Gastrocnemius medialis (tissue), 4 donors: Measurements from ENCODE around the gene TNXB. TPM values are rescaled to one million over a fixed set of nuclear protein-coding genes. Genes with fewer than 3 reads are reported as not detected.
"Not testable (repeated sequence)": the region's sequence is repeated elsewhere in the genome, so short reads cannot be mapped to it uniquely, and the experiment has no call there.

ENCODE experiments used
- ATAC-seq, 2 donors: fragments of 150-250 bp; one replicate each; pipeline ENCODE4 v1.9.1; 2016
- DNase-seq, 2 donors: peaks; one replicate each; pipeline ENCODE4 v3.0.0-alpha.2; 2019
- H3K27ac ChIP-seq, 4 donors: fragments of 200-600 bp; sonication (generic); 1 replicate in 1 of 4; 2 replicates in 3 of 4; pipeline ENCODE4 v1.5.1; 2016 to 2018; ENCODE audit warnings: mild to moderate bottlenecking in 2 of 4, moderate library complexity in 1 of 4
- H3K27me3 ChIP-seq, 3 donors: fragments of 200-600 bp; sonication (generic) in 2 of 3; 1 replicate in 1 of 3; 2 replicates in 2 of 3; pipeline versions ENCODE4 v1.5.1 to v1.6.0; 2016 to 2019; ENCODE audit warnings: mild to moderate bottlenecking in 1 of 3, moderate library complexity in 1 of 3
- H3K36me3 ChIP-seq, 2 donors: fragments of 200-600 bp; sonication (generic) in 1 of 2; one replicate each; pipeline ENCODE4 v1.5.1; 2017 to 2018
- H3K4me1 ChIP-seq, 2 donors: fragments of 200-600 bp; sonication (generic) in 1 of 2; one replicate each; pipeline ENCODE4 v1.5.1; 2016 to 2017; ENCODE audit warnings: mild to moderate bottlenecking in 2 of 2
- H3K4me3 ChIP-seq, 4 donors: fragments of 200-600 bp; sonication (generic) in 3 of 4; 1 replicate in 1 of 4; 2 replicates in 3 of 4; pipeline ENCODE4 v1.5.1; 2016 to 2019; ENCODE audit warnings: mild to moderate bottlenecking in 2 of 4
- H3K9me3 ChIP-seq, 3 donors: fragments of 200-600 bp; sonication (generic) in 2 of 3; 1 replicate in 1 of 3; 2 replicates in 2 of 3; pipeline ENCODE4 v1.5.1; 2016 to 2019
- CTCF ChIP-seq, 5 experiments: fragments of 450-650 bp in 3 of 5; fragments of 200-600 bp in 2 of 5; sonication (generic) in 2 of 5; IDR thresholded peaks in 4 of 5; conservative IDR thresholded peaks in 1 of 5; 1 replicate in 4 of 5; 2 replicates in 1 of 5; pipeline ENCODE4 v1.5.1; 2016 to 2019; ENCODE audit warnings: antibody characterized with exemption in 5 of 5, mild to moderate bottlenecking in 3 of 5, moderate library complexity in 3 of 5
- POLR2A ChIP-seq, 2 donors: fragments of 450-650 bp; IDR thresholded peaks; one replicate each; pipeline ENCODE4 v1.6.1; 2017; ENCODE audit warnings: antibody characterized with exemption in 2 of 2, mild to moderate bottlenecking in 2 of 2, moderate library complexity in 2 of 2
- in situ Hi-C, 4 donors: fragments of 200-750 bp; cut with MboI; loops; one replicate each; pipeline versions ENCODE4 v1.15.0 to v1.8.0; 2017; ENCODE audit warnings: low sequenced_read_pairs in 4 of 4
- intact Hi-C: fragments of 100-400 bp; cut with DNase I; formaldehyde crosslinking; loops from one replicate; pipeline ENCODE4 v1.15.1; 2023; ENCODE audit warnings: low total_unique reads
- total RNA-seq, 4 donors: library from RNA; depleted of rRNA; stranded (reverse); fragments of >200 nt; gene quantifications; one replicate each; pipeline versions ENCODE4 v1.1.0 to v1.2.3, GENCODE V29; 2016

The TNXB gene
- total RNA-seq, 4 donors from 2014 or later: 12.0 to 37.0 (median 33.5) TPM

- Histone ChIP-seq H3K27ac (no peak overlapping the region), H3K9me3 (no peaks in the 10 kb centered on the region), H3K27me3 (no peaks in the 10 kb centered on the region), H3K4me3 (no peak overlapping the region), H3K4me1 (peaks cover 0 to 6% of the 10 kb centered on the region in 2 donors), H3K36me3 (no peaks in the 10 kb centered on the region)
- DNase-seq (no peak), ATAC-seq (no peak)
- intact Hi-C loops (no loop called here), in situ Hi-C loops (loop anchor here in 1 of 4 donors (25.0 kb wide), 1 partner anchor 88 kb away; the partner anchor contains the start of genes DXO, NELFE and SKIC2)
- TF ChIP-seq CTCF (IDR thresholded peaks at IDR 0.05 in 4 of 5, conservative IDR thresholded peaks at IDR 0.05 in 1 of 5) (no peak), POLR2A (IDR thresholded peaks at IDR 0.05) (no peak)
These were observed 58.6 kb downstream of the TNXB start for GRCh38 chr6:32050562-32050961.

- peak overlapping the region in 1 of 4 donors; percentile 13 for H3K27ac ChIP-seq
- H3K36me3 ChIP-seq, ATAC-seq, H3K9me3 ChIP-seq, H3K4me3 ChIP-seq, H3K27me3 ChIP-seq, DNase-seq, H3K4me1 ChIP-seq: not testable (repeated sequence)
- intact Hi-C loops: loop anchor here (10.0 kb wide), 1 partner anchor 65 kb away; no protein-coding TSS in a partner anchor
- in situ Hi-C loops: loop anchor here in 1 of 4 donors (25.0 kb wide), 1 partner anchor 87 kb away; the partner anchor contains the start of genes DXO, NELFE and SKIC2
These were observed 59.4 kb downstream of the TNXB start for GRCh38 chr6:32049736-32050135.

- H3K9me3 ChIP-seq, H3K27ac ChIP-seq, H3K36me3 ChIP-seq, H3K4me1 ChIP-seq, H3K4me3 ChIP-seq, ATAC-seq, DNase-seq, H3K27me3 ChIP-seq, in situ Hi-C loops: not testable (repeated sequence)
- intact Hi-C loops: loop anchor here (10.0 kb wide), 1 partner anchor 66 kb away; no protein-coding TSS in a partner anchor
These were observed 60.0 kb downstream of the TNXB start for GRCh38 chr6:32049149-32049548.

- H3K27me3 ChIP-seq: no peaks in the 10 kb centered on the region
- H3K4me1 ChIP-seq: peaks cover 0 to 6% of the 10 kb centered on the region in 2 donors
- H3K36me3 ChIP-seq: no peaks in the 10 kb centered on the region
- intact Hi-C loops (loop anchor here (10.0 kb wide), 1 partner anchor 67 kb away; no protein-coding TSS in a partner anchor), in situ Hi-C loops (no loop called here)
- peak; percentile 54 to 76 for ATAC-seq
- H3K27ac ChIP-seq: peak overlapping the region; percentile 17 to 75 (median 69)
- peak; percentile 65 to 81 (median 74) for TF ChIP-seq CTCF (IDR thresholded peaks at IDR 0.05 in 4 of 5, conservative IDR thresholded peaks at IDR 0.05 in 1 of 5)
- no peak for TF ChIP-seq POLR2A (IDR thresholded peaks at IDR 0.05)
- no peak overlapping the region for H3K4me3 ChIP-seq
- H3K9me3 ChIP-seq: no peaks in the 10 kb centered on the region
- DNase-seq: peak in 1 of 2 donors; percentile 57
These were observed 61.0 kb downstream of the TNXB start for GRCh38 chr6:32047855-32048766.

GRCh38 chr6:32047539-32047854 is 61.6 kb downstream of the TNXB start:
- H3K36me3 ChIP-seq: no peaks in the 10 kb centered on the region
- no peak for ATAC-seq

More at GRCh38 chr6:32047539-32047854, 61.6 kb downstream of the TNXB start:
- Histone ChIP-seq H3K27me3 (no peaks in the 10 kb centered on the region), H3K9me3 (no peaks in the 10 kb centered on the region), H3K4me1 (peaks cover 0 to 6% of the 10 kb centered on the region in 2 donors), H3K27ac (peak overlapping the region; percentile 17 to 75 (median 69)), H3K4me3 (no peak overlapping the region)
- no peak for TF ChIP-seq POLR2A (IDR thresholded peaks at IDR 0.05)
- no peak for TF ChIP-seq CTCF (IDR thresholded peaks at IDR 0.05 in 4 of 5, conservative IDR thresholded peaks at IDR 0.05 in 1 of 5)
- in situ Hi-C loops: no loop called here
- DNase-seq: no peak
- intact Hi-C loops: loop anchor here (10.0 kb wide), 1 partner anchor 67 kb away; no protein-coding TSS in a partner anchor
